ENCODE measurements around the gene GLIS2.

The GLIS2 gene

DNA sequence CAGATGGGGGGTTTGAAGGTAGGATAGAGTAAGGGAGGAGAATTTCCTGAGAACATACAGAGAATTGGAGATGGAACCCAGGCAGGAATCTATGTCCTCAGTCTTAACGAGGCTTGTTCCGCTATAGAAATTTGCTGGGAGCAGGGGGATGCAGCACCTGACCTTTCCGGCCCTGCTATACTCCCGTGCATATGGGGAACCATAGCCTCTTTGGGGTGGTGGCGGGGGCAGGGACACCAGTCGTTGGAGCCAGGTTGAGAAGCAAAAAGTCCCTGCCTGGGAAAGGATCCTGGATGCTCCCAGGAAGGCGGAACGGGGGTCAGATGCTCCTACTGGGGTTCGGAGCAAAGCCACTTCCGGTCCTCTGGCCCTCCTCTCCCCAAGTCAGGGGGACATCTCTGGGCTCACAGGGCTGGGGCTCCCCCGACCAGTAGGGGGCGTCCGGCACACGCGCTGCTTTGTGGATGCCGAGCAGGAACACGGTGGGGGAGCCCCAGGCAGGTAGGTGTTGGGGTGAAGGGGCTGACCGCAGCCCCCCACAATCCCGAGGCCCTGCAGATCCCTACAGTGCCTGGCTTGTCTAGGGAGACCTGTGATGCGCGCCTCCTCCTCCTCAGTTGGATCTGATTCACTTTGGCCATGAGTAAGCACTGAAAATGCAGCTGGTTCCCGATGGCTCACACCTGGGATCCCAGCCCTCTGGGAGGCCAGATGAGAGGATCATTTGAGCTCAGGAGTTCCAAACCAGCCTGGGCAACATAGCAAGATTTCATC is 27.5 kb upstream of the GLIS2 start:
- DNase-seq (ENCODE audit: insufficient read length, low spot score) (peak; percentile 95), FAIRE-seq (no peak)
- TF ChIP-seq, protein P1, sequence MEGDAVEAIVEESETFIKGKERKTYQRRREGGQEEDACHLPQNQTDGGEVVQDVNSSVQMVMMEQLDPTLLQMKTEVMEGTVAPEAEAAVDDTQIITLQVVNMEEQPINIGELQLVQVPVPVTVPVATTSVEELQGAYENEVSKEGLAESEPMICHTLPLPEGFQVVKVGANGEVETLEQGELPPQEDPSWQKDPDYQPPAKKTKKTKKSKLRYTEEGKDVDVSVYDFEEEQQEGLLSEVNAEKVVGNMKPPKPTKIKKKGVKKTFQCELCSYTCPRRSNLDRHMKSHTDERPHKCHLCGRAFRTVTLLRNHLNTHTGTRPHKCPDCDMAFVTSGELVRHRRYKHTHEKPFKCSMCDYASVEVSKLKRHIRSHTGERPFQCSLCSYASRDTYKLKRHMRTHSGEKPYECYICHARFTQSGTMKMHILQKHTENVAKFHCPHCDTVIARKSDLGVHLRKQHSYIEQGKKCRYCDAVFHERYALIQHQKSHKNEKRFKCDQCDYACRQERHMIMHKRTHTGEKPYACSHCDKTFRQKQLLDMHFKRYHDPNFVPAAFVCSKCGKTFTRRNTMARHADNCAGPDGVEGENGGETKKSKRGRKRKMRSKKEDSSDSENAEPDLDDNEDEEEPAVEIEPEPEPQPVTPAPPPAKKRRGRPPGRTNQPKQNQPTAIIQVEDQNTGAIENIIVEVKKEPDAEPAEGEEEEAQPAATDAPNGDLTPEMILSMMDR (IDR thresholded peaks at IDR 0.05; ENCODE audit: insufficient read depth, missing control alignments): peak; percentile 83

DNA sequence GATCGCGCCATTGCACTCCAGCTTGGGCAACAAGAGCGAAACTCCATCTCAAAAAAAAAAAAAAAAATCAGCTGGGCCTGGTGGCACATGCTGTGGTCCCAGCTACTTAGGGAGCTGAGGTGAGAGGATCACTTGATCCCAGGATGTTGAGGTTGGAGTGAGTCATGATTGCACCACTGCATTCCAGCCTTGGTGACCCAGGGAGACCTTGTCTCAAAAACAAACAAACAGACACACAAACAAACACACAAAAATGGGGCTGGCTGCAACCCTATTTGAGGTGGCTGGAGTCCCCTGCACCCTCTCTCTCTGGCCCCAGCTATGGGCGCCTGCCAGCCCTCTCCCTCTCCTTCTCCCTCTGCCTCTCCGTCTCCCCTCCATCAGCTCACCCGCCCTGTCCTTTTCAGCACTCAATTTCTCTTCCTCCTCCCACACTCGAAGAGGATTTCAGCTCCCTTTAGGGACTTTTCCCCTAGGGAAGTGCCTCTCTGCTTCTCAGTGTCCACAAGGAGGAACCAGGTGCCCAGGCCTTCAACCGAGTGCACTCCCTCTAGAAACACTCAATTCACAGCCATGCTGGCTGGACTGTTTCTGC is 25.5 kb upstream of the GLIS2 start:
- TF ChIP-seq, protein P1 (IDR thresholded peaks at IDR 0.05; ENCODE audit: insufficient read depth, missing control alignments): no peak
- FAIRE-seq (no peak), DNase-seq (ENCODE audit: insufficient read length, low spot score) (no peak)

DNA sequence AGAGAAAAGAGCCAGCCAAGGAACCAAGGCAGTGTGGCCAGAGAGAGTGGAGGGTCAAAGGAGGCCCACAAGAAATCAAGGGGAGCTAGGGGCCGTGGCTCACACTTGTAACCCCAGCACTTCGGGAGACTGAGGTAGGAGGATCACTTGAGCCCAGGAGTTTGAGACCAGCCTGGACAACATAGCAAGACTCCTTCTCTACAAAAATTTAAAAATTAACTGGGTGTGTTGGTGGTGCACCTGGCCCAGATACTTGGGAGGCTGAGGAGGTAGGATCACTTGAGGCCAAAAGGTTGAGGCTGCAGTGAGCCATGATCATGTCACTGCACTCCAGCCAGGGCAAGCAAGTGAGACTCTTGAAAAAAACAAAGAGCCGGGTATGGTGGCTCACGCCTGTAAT is 24.2 kb upstream of the GLIS2 start:
- no peak for DNase-seq (ENCODE audit: insufficient read length, low spot score)
- no peak for FAIRE-seq
- TF ChIP-seq, protein P1 (IDR thresholded peaks at IDR 0.05; ENCODE audit: insufficient read depth, missing control alignments): no peak

DNA sequence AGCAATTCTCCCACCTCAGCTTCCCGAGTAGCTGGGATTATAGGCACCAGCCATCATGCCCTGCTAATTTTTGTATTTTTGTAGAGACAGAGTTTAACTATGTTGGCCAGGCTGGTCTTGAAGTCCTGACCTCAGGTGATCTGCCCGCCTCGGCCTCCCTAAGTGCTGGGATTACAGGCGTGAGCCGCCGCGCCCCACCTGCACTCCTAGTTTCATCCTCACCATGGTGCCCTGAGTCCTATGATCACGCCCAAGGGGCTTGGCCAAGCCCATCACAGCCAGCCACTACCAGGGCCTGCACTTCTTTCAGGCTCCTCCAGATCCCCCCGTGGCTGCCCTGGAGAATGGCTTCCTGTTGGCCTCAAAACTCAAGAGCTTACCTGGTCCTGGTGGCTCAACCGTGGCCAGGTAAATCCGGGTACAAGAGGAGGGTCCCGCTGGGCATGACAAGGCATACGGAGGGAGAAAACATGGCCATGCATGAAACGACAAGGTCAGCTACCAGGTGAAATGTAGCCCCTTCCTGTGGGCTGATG is 22.6 kb upstream of the GLIS2 start:
- FAIRE-seq (no peak), DNase-seq (ENCODE audit: insufficient read length, low spot score) (no peak)
- TF ChIP-seq, protein P1 (IDR thresholded peaks at IDR 0.05; ENCODE audit: insufficient read depth, missing control alignments): no peak

DNA sequence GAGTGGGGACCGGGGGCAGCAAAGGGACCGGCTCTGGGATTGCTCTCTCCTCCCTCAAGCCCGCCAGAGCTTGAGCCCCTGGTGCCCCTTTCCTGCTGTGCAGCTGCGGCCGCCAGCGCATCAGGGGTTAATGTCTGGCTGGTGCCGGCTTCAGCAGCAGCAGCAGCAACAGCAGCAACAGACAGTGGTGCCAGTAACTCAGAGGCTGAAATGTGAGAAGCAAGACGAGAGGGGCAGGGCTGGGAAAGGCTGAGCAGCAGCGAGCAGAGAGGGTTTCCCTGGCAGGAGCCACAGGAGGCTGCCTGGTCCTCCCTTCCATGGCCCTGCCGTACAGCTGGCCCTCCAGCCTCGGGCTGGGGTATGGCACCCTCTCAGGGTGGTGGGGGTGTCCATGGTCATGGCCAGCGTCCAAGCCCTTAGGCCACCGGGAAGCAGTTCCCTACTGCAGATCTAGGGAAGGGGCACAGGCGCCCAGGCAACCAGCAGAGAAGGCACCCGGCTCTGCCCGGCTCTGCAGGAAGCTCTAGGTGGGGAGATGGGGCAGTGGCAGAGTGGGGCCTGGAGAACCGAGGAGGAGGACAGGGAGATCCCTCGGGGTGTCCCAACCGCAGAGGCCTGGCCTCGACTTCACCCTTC is 21.9 kb upstream of the GLIS2 start:
- DNase-seq (ENCODE audit: insufficient read length, low spot score): no peak
- no peak for FAIRE-seq

DNA sequence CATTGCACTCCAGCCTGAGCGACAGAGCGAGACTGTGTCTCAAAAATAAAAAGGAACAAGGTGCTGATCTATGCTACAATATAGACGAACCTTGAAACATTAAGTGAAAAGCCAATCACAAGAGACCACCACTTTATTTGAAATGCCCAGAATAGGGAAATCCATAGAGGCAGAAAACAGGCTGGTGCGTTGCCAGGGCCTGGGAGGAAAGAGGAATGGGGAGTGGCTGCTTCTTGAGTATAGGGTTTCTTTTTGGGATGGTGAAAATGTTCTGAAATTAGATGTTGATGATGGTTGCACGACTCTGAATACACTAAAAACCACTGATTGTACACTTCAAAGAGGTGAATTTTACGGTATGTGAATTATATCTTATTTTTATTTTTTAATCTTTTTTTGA is 20.3 kb upstream of the GLIS2 start:
- TF ChIP-seq, protein P1 (IDR thresholded peaks at IDR 0.05; ENCODE audit: insufficient read depth, missing control alignments): no peak
- FAIRE-seq (no peak), DNase-seq (ENCODE audit: insufficient read length, low spot score) (no peak)

More for the DNA sequence above, 21.9 kb upstream of the GLIS2 start:
- TF ChIP-seq, protein P1 (IDR thresholded peaks at IDR 0.05; ENCODE audit: insufficient read depth, missing control alignments): no peak
